K562 (cell line): ENCODE results near the gene CENPN. TPM values are rescaled to one million over a fixed set of nuclear protein-coding genes. Genes with fewer than 3 reads are reported as not detected.

ENCODE experiments used
- E2F8 ChIP-seq: fragments of 450-650 bp; IDR thresholded peaks from 2 replicates; pipeline ENCODE4 v1.7.1; 2018; ENCODE audit warnings: mild to moderate bottlenecking, low read depth; ENCODE audit not compliant: partially characterized antibody
- ELF2 ChIP-seq: fragments of 250-450 bp; sonication (Bioruptor Pico); IDR thresholded peaks from 2 replicates; pipeline ENCODE4 v1.5.0; 2021; ENCODE audit warnings: mild to moderate bottlenecking
- ERF ChIP-seq: fragments of 450-650 bp; formaldehyde crosslinking; IDR thresholded peaks from 2 replicates; pipeline ENCODE4 v1.4.0; 2020; ENCODE audit warnings: mild to moderate bottlenecking, mixed read lengths
- HMGN3 ChIP-seq: IDR thresholded peaks from 2 replicates; pipeline ENCODE4 v1.6.1; 2011; ENCODE audit warnings: borderline replicate concordance, low read depth, mild to moderate bottlenecking, mixed read lengths, low read length; ENCODE audit not compliant: insufficient read length; ENCODE audit errors: extremely low read depth
- MAX ChIP-seq: sonication (generic); formaldehyde crosslinking; IDR thresholded peaks from 2 replicates; pipeline ENCODE4 v1.9.0; 2022; ENCODE audit warnings: mild to moderate bottlenecking, missing genetic modification reagents
- RBM25 ChIP-seq: fragments of 200-400 bp; formaldehyde crosslinking; IDR thresholded peaks from 2 replicates; pipeline ENCODE4 v1.6.1; 2018; ENCODE audit warnings: low read length, low read depth, moderate library complexity; ENCODE audit not compliant: severe bottlenecking
- ZBTB40 ChIP-seq, 2 experiments: fragments of 450-650 bp in 1 of 2; sonication (generic) in 1 of 2; formaldehyde crosslinking in 1 of 2; IDR thresholded peaks; 2 replicates each; pipeline versions ENCODE4 v1.7.1 to v1.9.0; 2016 to 2022; ENCODE audit warnings: inconsistent platforms in 1 of 2, mild to moderate bottlenecking in 1 of 2, missing genetic modification reagents in 1 of 2
- ZNF395 ChIP-seq: fragments of 200-800 bp; sonication (Bioruptor generic); IDR thresholded peaks from 2 replicates; pipeline ENCODE4 v1.6.1; 2017; ENCODE audit warnings: missing genetic modification characterization, missing compliant biosample characterization
- polyA plus RNA-seq, 8 experiments: library from polyadenylated mRNA; depleted of rRNA in 4 of 8; stranded (reverse) in 5 of 8; unstranded in 3 of 8; fragments of >200 nt; fragmentation: Nextera tagmentation in 2 of 8; fragmentation: Illumina TruSeq in 1 of 8; extraction: Ambion mirVana in 2 of 8; extraction: Trizol in 1 of 8; gene quantifications; 2 replicates each; pipeline versions ENCODE4 v1.2.1 to v1.2.3, GENCODE V29; 2011 to 2014; ENCODE audit warnings: inconsistent platforms in 1 of 8, missing spikeins in 1 of 8
- total RNA-seq, 7 experiments: library from RNA; depleted of rRNA in 6 of 7; stranded (reverse); fragments of >200 nt in 6 of 7; fragmentation: Illumina TruSeq in 2 of 7; extraction: Trizol in 2 of 7; gene quantifications; 2 replicates each; pipeline versions ENCODE4 v1.2.1 to v1.2.3, GENCODE V29; 2011 to 2021; ENCODE audit warnings: low replicate concordance in 1 of 7

CENPN gene
- total and polyA plus RNA-seq, 9 of the 15 experiments (the other 6 are each of a cell fraction or from before 2014, with no cell fraction given), result 92.3 to 384 (median 140) TPM

GRCh38 chr16:81035398-81035974, 28.5 kb downstream of the CENPN start, which contains the start of gene ATMIN (continued):
- TF ChIP-seq E2F8, result peak; percentile 46
- peak; percentile 66 for TF ChIP-seq ZBTB40 (IDR thresholded peaks at IDR 0.05)
- TF ChIP-seq ZBTB40 (CRISPR knock-in tag; IDR thresholded peaks at IDR 0.05), result no peak
- TF ChIP-seq HMGN3, result peak; percentile 79
- TF ChIP-seq ERF (CRISPR knock-in tag), result no peak
- 0 out of 2 replicates have a peak, but pooled peaks have one; percentile 16 for TF ChIP-seq MAX (CRISPR knock-in tag)
- no peak for TF ChIP-seq ZNF395 (CRISPR knock-in tag)
- peak; percentile 4 for TF ChIP-seq RBM25
- TF ChIP-seq ELF2 (CRISPR knock-in tag), result peak; percentile 33; the same call in 1 of the 2 replicates
